HG02623 (cell line): Measurements from ENCODE around the gene TBC1D32.

Source experiments
- ATAC-seq: cut with Tn5 transposase; IDR thresholded peaks from one replicate; pipeline ENCODE4 v1.9.1; 2021; ENCODE audit warnings: moderate library complexity; ENCODE audit not compliant: unreplicated experiment

Gene TBC1D32

DNA sequence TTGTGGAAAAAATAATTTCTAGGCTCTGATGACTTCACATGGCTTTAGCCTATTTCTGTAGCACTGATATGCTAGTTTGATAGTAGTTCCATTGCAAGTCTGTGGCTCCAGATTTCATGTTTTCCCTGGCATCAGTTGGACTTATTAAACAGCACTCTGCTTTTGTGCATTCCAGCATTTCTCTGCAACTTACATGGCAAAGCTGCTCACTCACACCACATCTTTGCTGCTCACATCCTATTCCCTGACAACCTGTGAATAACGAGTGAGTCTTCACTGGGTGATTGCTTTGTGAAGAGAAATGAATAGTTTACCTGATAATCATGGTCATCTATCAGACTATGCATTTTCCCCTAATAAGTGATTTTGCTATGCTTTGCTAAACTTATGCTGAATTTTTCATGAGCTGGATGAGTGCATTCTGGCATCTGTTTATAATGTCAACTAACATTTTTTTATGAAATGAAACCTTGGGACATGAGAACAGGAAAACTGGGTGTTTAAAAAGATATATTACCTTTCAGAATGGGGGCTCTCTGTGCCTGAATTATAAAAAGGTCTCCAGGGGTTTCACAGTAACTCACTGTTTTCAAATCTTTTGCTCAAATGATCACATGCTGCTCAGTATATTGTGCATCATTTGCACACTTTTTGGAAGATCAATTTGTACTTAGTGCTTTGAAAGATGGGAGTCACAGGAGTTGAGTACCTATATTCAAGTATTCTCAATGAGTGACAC lies 301.8 kb downstream of the TBC1D32 start:
- no peak for ATAC-seq
